Thyroid gland (tissue), 4 donors: Measurements from ENCODE around the gene SATL1.
"Not testable (repeated sequence)": the region's sequence is repeated elsewhere in the genome, so short reads cannot be mapped to it uniquely, and the experiment has no call there.

Experiments used
- POLR2A ChIP-seq, 2 donors: fragments of 450-650 bp; IDR thresholded peaks; one replicate each; pipeline ENCODE4 v1.6.1; 2017; ENCODE audit warnings: antibody characterized with exemption in 2 of 2, mild to moderate bottlenecking in 2 of 2, moderate library complexity in 1 of 2
- TF ChIP-seq, protein P1 (sequence below), 6 experiments: fragments of 200-600 bp in 3 of 6; fragments of 450-650 bp in 3 of 6; sonication (generic) in 3 of 6; IDR thresholded peaks; one replicate each; pipeline ENCODE4 v1.5.1; 2016 to 2019; ENCODE audit warnings: antibody characterized with exemption in 6 of 6, mild to moderate bottlenecking in 2 of 6, inconsistent platforms in 1 of 6, moderate library complexity in 1 of 6

DNA sequence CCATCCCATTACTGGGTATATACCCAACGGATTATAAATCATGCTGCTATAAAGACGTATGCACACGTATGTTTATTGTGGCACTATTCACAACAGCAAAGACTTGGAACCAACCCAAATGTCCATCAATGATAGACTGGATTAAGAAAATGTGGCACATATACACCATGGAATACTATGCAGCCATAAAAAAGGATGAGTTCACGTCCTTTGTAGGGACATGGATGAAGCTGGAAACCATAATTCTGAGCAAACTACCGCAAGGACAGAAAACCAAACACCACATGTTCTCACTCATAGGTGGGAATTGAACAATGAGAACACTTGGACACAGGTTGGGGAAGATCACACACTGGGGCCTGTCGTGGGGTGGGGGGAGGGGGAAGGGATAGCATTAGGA lies 41.7 kb upstream of the SATL1 start:
- TF ChIP-seq, protein P1, sequence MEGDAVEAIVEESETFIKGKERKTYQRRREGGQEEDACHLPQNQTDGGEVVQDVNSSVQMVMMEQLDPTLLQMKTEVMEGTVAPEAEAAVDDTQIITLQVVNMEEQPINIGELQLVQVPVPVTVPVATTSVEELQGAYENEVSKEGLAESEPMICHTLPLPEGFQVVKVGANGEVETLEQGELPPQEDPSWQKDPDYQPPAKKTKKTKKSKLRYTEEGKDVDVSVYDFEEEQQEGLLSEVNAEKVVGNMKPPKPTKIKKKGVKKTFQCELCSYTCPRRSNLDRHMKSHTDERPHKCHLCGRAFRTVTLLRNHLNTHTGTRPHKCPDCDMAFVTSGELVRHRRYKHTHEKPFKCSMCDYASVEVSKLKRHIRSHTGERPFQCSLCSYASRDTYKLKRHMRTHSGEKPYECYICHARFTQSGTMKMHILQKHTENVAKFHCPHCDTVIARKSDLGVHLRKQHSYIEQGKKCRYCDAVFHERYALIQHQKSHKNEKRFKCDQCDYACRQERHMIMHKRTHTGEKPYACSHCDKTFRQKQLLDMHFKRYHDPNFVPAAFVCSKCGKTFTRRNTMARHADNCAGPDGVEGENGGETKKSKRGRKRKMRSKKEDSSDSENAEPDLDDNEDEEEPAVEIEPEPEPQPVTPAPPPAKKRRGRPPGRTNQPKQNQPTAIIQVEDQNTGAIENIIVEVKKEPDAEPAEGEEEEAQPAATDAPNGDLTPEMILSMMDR (IDR thresholded peaks at IDR 0.05), result not testable (repeated sequence)
- TF ChIP-seq POLR2A (IDR thresholded peaks at IDR 0.05), result not testable (repeated sequence)
